Central memory CD4-positive, alpha-beta T cell (primary cell): Measurements from ENCODE around the gene COX7B2.

Experiments used
- DNase-seq: peaks from one replicate; pipeline ENCODE4 v3.0.0; 2022

The COX7B2 gene

GRCh38 chr4:46698891-46699290 lies 210.2 kb downstream of the COX7B2 start:
- no peak for DNase-seq
